Vagina (tissue), 2 donors: ENCODE measurements around the gene OS9. TPM values are rescaled to one million over a fixed set of nuclear protein-coding genes. Genes with fewer than 3 reads are reported as not detected.

Experiments used
- DNase-seq, 2 donors: peaks; one replicate each; pipeline ENCODE4 v3.0.0-alpha.2; 2017; ENCODE audit errors: extremely low spot score in 2 of 2
- H3K27ac ChIP-seq: fragments of 200-600 bp; sonication (generic); one replicate; pipeline ENCODE4 v1.5.1; 2019
- H3K27me3 ChIP-seq: fragments of 200-600 bp; sonication (generic); one replicate; pipeline ENCODE4 v1.5.1; 2019
- H3K36me3 ChIP-seq, 2 donors: fragments of 200-600 bp; sonication (generic); one replicate each; pipeline ENCODE4 v1.5.1; 2017 to 2019
- H3K4me1 ChIP-seq: fragments of 200-600 bp; sonication (generic); one replicate; pipeline ENCODE4 v1.5.1; 2019
- H3K4me3 ChIP-seq, 2 donors: fragments of 200-600 bp; sonication (generic); 1 replicate in 1 of 2; 2 replicates in 1 of 2; pipeline ENCODE4 v1.5.1; 2016 to 2019
- H3K9me3 ChIP-seq: fragments of 200-600 bp; sonication (generic); one replicate; pipeline ENCODE4 v1.5.1; 2019
- POLR2A ChIP-seq, 2 donors: fragments of 450-650 bp; IDR thresholded peaks; one replicate each; pipeline ENCODE4 v1.6.1; 2017; ENCODE audit warnings: antibody characterized with exemption in 2 of 2, mild to moderate bottlenecking in 2 of 2, moderate library complexity in 2 of 2
- POLR2AphosphoS5 ChIP-seq, 2 donors: sonication (generic); formaldehyde crosslinking; IDR thresholded peaks; one replicate each; pipeline ENCODE4 v1.9.0; 2017; ENCODE audit warnings: antibody characterized with exemption in 2 of 2, mild to moderate bottlenecking in 2 of 2, low read depth in 1 of 2; ENCODE audit not compliant: insufficient read depth in 1 of 2
- intact Hi-C: fragments of 100-400 bp; cut with DNase I; formaldehyde crosslinking; loops from one replicate; pipeline ENCODE4 v1.15.1; 2023
- total RNA-seq: library from RNA; depleted of rRNA; stranded (reverse); fragments of >200 nt; gene quantifications from one replicate; pipeline ENCODE4 v1.2.3, GENCODE V29; 2016
- TF ChIP-seq, protein P1 (sequence below), 3 experiments: fragments of 450-650 bp in 2 of 3; fragments of 200-600 bp in 1 of 3; sonication (generic) in 1 of 3; IDR thresholded peaks; one replicate each; pipeline ENCODE4 v1.5.1; 2017 to 2019; ENCODE audit warnings: antibody characterized with exemption in 3 of 3, mild to moderate bottlenecking in 2 of 3, moderate library complexity in 2 of 3

OS9 gene
- total RNA-seq, 1 donor from 2014 or later, result 105 TPM

DNA sequence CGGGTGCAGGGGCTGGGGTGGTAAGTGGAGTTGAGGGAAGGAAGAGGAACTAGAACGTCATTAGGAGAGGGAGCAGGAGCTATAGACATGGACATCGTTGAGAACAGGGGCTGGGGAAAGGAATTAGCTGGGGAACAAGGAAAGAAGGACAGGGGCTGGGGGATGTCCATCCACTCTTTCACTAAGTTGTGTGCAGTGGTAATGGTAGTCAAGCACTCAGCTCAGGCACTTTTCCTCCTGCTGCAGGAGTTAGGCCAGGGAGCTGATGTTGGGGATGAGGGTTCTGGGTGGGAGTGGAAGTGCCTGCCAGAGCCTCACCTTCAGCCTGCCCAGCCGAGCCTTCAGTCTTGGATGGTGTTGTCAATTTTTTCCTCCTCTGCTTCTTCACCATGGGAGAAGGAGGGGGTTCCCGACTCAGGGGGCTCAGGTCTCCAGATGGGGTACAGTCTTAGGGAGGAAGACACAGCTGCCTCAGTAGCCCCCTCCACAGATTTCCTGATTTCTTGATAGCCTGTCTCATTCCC lies 35.5 kb downstream of the OS9 start:
- H3K4me1 ChIP-seq, result peaks cover 10% of the 10 kb centered on the region
- H3K9me3 ChIP-seq, result no peaks in the 10 kb centered on the region
- no peak overlapping the region for H3K27ac ChIP-seq
- no peak for DNase-seq
- TF ChIP-seq POLR2AphosphoS5 (IDR thresholded peaks at IDR 0.05; ENCODE audit: insufficient read depth in 1 of 2, low read depth in 1 of 2) (no peak), POLR2A (IDR thresholded peaks at IDR 0.05) (no peak)
- TF ChIP-seq, protein P1, sequence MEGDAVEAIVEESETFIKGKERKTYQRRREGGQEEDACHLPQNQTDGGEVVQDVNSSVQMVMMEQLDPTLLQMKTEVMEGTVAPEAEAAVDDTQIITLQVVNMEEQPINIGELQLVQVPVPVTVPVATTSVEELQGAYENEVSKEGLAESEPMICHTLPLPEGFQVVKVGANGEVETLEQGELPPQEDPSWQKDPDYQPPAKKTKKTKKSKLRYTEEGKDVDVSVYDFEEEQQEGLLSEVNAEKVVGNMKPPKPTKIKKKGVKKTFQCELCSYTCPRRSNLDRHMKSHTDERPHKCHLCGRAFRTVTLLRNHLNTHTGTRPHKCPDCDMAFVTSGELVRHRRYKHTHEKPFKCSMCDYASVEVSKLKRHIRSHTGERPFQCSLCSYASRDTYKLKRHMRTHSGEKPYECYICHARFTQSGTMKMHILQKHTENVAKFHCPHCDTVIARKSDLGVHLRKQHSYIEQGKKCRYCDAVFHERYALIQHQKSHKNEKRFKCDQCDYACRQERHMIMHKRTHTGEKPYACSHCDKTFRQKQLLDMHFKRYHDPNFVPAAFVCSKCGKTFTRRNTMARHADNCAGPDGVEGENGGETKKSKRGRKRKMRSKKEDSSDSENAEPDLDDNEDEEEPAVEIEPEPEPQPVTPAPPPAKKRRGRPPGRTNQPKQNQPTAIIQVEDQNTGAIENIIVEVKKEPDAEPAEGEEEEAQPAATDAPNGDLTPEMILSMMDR (IDR thresholded peaks at IDR 0.05), result no peak
- intact Hi-C loops, result no loop called here
- H3K4me3 ChIP-seq, result no peak overlapping the region
- no peaks in the 10 kb centered on the region for H3K36me3 ChIP-seq
- no peaks in the 10 kb centered on the region for H3K27me3 ChIP-seq

DNA sequence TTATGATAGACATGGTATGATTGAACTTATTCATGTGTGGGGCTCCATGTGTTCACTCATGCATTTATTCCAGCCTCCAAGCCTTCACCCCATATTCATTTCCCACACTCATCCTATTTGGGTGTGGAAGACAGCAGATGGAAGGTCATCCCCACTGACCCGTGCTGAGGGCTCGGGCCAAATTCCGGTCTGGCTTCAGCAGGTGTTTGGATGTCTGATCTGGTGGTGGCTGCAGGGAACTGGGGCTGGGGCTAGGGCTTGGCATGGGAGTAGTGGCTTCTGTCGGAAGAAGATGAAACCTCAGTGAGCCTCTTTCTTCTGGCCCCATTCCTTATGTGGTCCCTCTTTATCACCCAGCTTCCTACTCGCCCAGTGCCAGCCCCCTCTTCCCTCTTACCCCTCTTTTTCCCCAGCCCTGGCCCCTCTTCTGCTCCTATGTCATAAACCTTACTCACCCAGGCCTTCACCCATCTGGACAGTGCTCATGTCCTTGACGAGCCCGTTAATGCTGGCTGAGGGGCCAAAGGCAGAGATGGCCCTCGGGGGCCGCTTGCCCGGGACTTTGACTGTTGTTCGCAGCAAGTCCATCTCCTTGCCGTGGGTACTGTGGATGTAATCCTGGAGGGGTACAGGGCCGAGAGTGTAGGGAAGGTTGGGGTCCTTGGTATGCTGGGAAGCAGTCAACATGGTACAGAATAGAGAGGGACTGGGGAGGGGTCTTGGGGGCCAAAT lies 36.6 kb downstream of the OS9 start:
- H3K4me3 ChIP-seq, result no peak overlapping the region
- H3K36me3 ChIP-seq, result no peaks in the 10 kb centered on the region
- no peaks in the 10 kb centered on the region for H3K9me3 ChIP-seq
- H3K27me3 ChIP-seq, result peaks cover under 1% of the 10 kb centered on the region
- no peak for DNase-seq
- H3K27ac ChIP-seq, result no peak overlapping the region
- H3K4me1 ChIP-seq, result peaks cover 11% of the 10 kb centered on the region
- intact Hi-C loops, result no loop called here
- TF ChIP-seq POLR2AphosphoS5 (IDR thresholded peaks at IDR 0.05; ENCODE audit: insufficient read depth in 1 of 2, low read depth in 1 of 2) (no peak), POLR2A (IDR thresholded peaks at IDR 0.05) (no peak)
- TF ChIP-seq, protein P1 (IDR thresholded peaks at IDR 0.05), result no peak

DNA sequence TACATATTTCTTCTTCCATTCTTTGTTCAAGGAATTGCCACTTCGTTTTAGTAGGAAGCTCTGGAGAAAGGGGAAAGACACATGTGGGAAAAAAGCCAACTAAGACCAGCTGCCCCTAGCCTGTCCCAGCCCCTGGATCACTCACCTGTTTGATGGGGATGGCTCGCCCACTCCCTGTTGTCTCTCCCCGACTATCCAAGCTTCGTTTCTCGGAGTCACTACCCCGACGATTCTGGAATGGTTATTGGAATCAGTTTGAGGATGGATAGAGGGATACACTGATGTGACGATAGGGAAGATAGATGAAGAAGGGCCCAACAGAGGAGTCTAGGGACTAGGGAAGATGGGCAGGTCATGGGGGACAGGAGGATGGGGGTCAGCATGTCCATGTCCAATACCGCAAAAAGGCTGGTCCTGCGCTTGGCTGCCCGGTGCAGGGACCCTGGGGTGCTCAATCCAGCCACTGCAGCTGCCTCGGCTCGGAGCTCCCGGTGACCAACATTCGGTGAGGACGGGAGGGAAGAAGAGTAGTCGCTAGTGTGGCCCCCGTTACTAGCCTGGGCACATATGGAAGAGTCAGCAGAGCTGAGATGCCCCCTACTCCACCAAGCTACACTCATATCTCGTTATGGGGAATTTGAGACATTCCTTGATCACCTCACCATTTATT lies 37.6 kb downstream of the OS9 start:
- Histone ChIP-seq H3K27ac (no peak overlapping the region), H3K36me3 (no peaks in the 10 kb centered on the region), H3K4me1 (peaks cover 21% of the 10 kb centered on the region), H3K27me3 (peaks cover 6% of the 10 kb centered on the region), H3K9me3 (no peaks in the 10 kb centered on the region), H3K4me3 (no peak overlapping the region)
- TF ChIP-seq POLR2A (IDR thresholded peaks at IDR 0.05) (no peak), POLR2AphosphoS5 (IDR thresholded peaks at IDR 0.05; ENCODE audit: insufficient read depth in 1 of 2, low read depth in 1 of 2) (no peak)
- TF ChIP-seq, protein P1 (IDR thresholded peaks at IDR 0.05), result no peak
- intact Hi-C loops, result no loop called here
- DNase-seq, result no peak

DNA sequence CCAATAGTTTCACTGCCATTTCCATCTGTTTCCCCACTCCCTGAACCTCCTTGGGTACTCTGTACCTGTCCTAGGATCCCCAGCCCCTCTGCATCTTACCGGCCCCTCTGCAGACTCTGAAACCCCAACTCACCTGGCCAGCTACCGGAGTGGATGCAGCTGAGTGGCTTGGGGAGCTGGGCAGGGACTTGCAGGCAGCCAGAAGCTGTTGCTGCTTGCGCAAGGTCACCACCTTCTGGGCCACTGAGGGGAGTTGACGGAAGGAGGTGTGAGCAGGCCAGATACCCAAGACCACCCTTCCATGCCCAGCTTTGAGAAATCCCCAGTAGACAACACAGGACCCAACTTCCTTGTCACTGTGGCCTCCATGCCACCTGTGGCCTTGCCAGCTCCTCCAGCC lies 38.3 kb downstream of the OS9 start:
- intact Hi-C loops, result no loop called here
- Histone ChIP-seq H3K4me1 (peaks cover 21% of the 10 kb centered on the region), H3K9me3 (no peaks in the 10 kb centered on the region), H3K27ac (no peak overlapping the region), H3K36me3 (no peaks in the 10 kb centered on the region), H3K4me3 (no peak overlapping the region), H3K27me3 (peaks cover 6% of the 10 kb centered on the region)
- TF ChIP-seq POLR2A (IDR thresholded peaks at IDR 0.05) (no peak), POLR2AphosphoS5 (IDR thresholded peaks at IDR 0.05; ENCODE audit: insufficient read depth in 1 of 2, low read depth in 1 of 2) (no peak)
- TF ChIP-seq, protein P1 (IDR thresholded peaks at IDR 0.05), result no peak
- DNase-seq, result no peak
